A673 (cell line): ENCODE results near the gene KAZN. TPM values are rescaled to one million over a fixed set of nuclear protein-coding genes. Genes with fewer than 3 reads are reported as not detected.

Experiments used
- BruUV-seq: library from RNA; stranded (reverse); fragments of 400-500 nt; replicated peaks from 2 replicates; lab custom pipeline; 2021; lab: Mats Ljungman, UMichigan
- CTCF ChIA-PET: fragments of 300-600 bp; sonication (Branson Sonifier 250); formaldehyde crosslinking; loops from one replicate; lab custom pipeline; 2022; ENCODE audit warnings: antibody characterized with exemption; lab: Charles Lee
- POLR2A ChIA-PET: fragments of 300-600 bp; sonication (Branson Sonifier 250); formaldehyde crosslinking; loops from one replicate; lab custom pipeline; 2022; ENCODE audit warnings: antibody characterized with exemption; ENCODE audit not compliant: low non-redundant PET; lab: Charles Lee
- DNase-seq: peaks from one replicate; pipeline ENCODE4 v3.0.0-alpha.2; 2015; ENCODE audit warnings: low spot score
- H3K27ac ChIP-seq: fragments of 200-600 bp; sonication (generic); 2 replicates; pipeline ENCODE4 v1.5.1; 2016; ENCODE audit warnings: mixed run types, low read depth, mild to moderate bottlenecking, mixed read lengths, antibody characterized with exemption, low read length; ENCODE audit not compliant: poor library complexity, severe bottlenecking
- H3K27me3 ChIP-seq: fragments of 200-600 bp; sonication (generic); replicated peaks from 2 replicates; pipeline ENCODE4 v1.6.1; 2017; ENCODE audit warnings: mixed run types, low read depth, mild to moderate bottlenecking, mixed read lengths, antibody characterized with exemption, low read length; ENCODE audit not compliant: insufficient read depth, poor library complexity
- H3K36me3 ChIP-seq: fragments of 200-600 bp; sonication (generic); 2 replicates; pipeline ENCODE4 v1.6.1; 2016; ENCODE audit warnings: mixed run types, mild to moderate bottlenecking, mixed read lengths, antibody characterized with exemption, low read length; ENCODE audit not compliant: insufficient read depth, poor library complexity, severe bottlenecking
- H3K4me1 ChIP-seq: fragments of 200-600 bp; sonication (generic); 2 replicates; pipeline ENCODE4 v1.6.1; 2017; ENCODE audit warnings: mixed run types, mild to moderate bottlenecking, mixed read lengths, antibody characterized with exemption, low read length; ENCODE audit not compliant: insufficient read depth, poor library complexity, severe bottlenecking
- H3K4me3 ChIP-seq: fragments of 200-600 bp; sonication (generic); 2 replicates; pipeline ENCODE4 v1.5.1; 2016; ENCODE audit warnings: low read depth, mixed run types, mild to moderate bottlenecking, mixed read lengths, low read length; ENCODE audit not compliant: poor library complexity, severe bottlenecking
- H3K9me3 ChIP-seq: fragments of 200-600 bp; sonication (generic); 2 replicates; pipeline ENCODE4 v1.6.1; 2016; ENCODE audit warnings: mixed run types, low read depth, mild to moderate bottlenecking, mixed read lengths, antibody characterized with exemption, low read length; ENCODE audit not compliant: poor library complexity, severe bottlenecking
- CTCF ChIP-seq: fragments of 300-800, 200-600 bp; sonication (generic); conservative IDR thresholded peaks from 2 replicates; pipeline ENCODE4 v1.5.1; 2017; ENCODE audit warnings: low read depth, mild to moderate bottlenecking, antibody characterized with exemption, low read length, moderate library complexity, mixed read lengths
- EZH2 ChIP-seq: fragments of 200-600 bp; sonication (generic); IDR thresholded peaks from 2 replicates; pipeline ENCODE4 v1.6.1; 2017; ENCODE audit warnings: borderline replicate concordance, low read depth, mild to moderate bottlenecking, mixed read lengths, antibody characterized with exemption, low read length; ENCODE audit not compliant: poor library complexity, severe bottlenecking
- intact Hi-C: fragments of 100-400 bp; cut with micrococcal nuclease; formaldehyde crosslinking; loops from one replicate; pipeline ENCODE4 v1.10.0; 2022; ENCODE audit not compliant: unreplicated experiment
- total RNA-seq: library from RNA; stranded (reverse); gene quantifications from 2 replicates; pipeline ENCODE4 v1.2.3, GENCODE V29; 2021

KAZN gene
- total RNA-seq, 1 experiment from 2014 or later, result 8.0 TPM

DNA sequence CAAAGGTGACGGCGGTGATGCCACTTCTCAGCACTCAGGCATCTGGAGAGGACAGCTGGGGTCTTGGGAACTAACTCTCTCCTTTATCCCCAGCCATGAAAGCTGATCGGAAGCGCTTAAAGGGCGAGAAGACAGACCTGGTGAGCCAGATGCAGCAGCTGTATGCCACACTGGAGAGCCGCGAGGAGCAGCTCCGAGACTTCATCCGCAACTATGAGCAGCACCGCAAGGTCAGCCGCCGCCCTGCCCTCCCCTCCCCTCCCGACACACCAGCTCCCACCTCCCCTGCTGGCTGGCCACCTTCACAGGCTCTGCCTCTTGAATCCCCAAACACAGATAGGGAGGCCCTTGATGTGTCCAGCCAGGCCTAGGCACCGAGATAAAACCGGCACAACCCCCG lies 436.2 kb downstream of the KAZN start:
- no peaks in the 10 kb centered on the region for H3K9me3 ChIP-seq
- H3K36me3 ChIP-seq, result no peaks in the 10 kb centered on the region
- no peaks in the 10 kb centered on the region for H3K27me3 ChIP-seq
- ChIA-PET CTCF (interaction anchor here (1.4 kb wide), 1 partner anchor 12 kb away, joined by 3 read pairs; no protein-coding TSS in a partner anchor), POLR2A (no interaction called here)
- no peak for TF ChIP-seq CTCF
- no peak for TF ChIP-seq EZH2
- no peak for DNase-seq
- H3K27ac ChIP-seq, result no peak overlapping the region
- H3K4me1 ChIP-seq, result no peaks in the 10 kb centered on the region
- H3K4me3 ChIP-seq, result no peak overlapping the region
- no TSS peak for BruUV-seq
- intact Hi-C loops, result no loop called here

- intact Hi-C loops, result no loop called here
- ChIA-PET CTCF (interaction anchor here (1.4 kb wide), 1 partner anchor 11 kb away, joined by 3 read pairs; no protein-coding TSS in a partner anchor), POLR2A (no interaction called here)
- Histone ChIP-seq H3K4me3 (no peak overlapping the region), H3K9me3 (no peaks in the 10 kb centered on the region), H3K36me3 (no peaks in the 10 kb centered on the region), H3K4me1 (no peaks in the 10 kb centered on the region), H3K27me3 (no peaks in the 10 kb centered on the region), H3K27ac (no peak overlapping the region)
- no peak for DNase-seq
- TF ChIP-seq EZH2, result no peak
- no peak for TF ChIP-seq CTCF
- BruUV-seq, result no TSS peak
These were observed 436.8 kb downstream of the KAZN start for GRCh38 chr1:15035236-15035635.

DNA sequence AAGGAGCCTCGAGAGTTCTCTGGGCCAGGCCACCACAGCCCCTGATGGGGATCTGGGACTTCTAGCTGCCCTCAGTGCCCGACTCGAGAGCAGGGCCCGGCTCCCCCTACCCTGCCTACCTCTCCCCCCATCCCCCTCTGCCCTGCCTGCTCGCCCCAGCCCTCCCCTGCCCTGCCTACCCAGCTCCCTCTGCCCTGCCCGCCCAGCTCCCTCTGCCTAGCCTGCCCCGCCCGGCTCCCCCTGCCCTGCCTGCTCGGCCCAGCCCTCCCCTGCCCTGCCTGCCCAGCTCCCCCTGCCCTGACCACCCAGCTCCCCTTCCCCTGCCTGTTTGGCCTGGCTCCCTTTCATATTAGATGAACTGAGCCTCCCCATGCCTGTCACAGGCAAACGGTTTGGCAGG lies 437.6 kb downstream of the KAZN start:
- ChIA-PET CTCF (no interaction called here), POLR2A (no interaction called here)
- no peak overlapping the region for H3K27ac ChIP-seq
- BruUV-seq, result no TSS peak
- no peaks in the 10 kb centered on the region for H3K9me3 ChIP-seq
- no peaks in the 10 kb centered on the region for H3K36me3 ChIP-seq
- DNase-seq, result no peak
- H3K27me3 ChIP-seq, result no peaks in the 10 kb centered on the region
- intact Hi-C loops, result no loop called here
- H3K4me3 ChIP-seq, result no peak overlapping the region
- TF ChIP-seq CTCF, result no peak
- no peak for TF ChIP-seq EZH2
- no peaks in the 10 kb centered on the region for H3K4me1 ChIP-seq
